ENCODE data around the gene FNTB. TPM values are rescaled to one million over a fixed set of nuclear protein-coding genes. Genes with fewer than 3 reads are reported as not detected.

Gene FNTB
- total RNA-seq, 2 donors from 2014 or later: 12.1 to 20.7 TPM

DNA sequence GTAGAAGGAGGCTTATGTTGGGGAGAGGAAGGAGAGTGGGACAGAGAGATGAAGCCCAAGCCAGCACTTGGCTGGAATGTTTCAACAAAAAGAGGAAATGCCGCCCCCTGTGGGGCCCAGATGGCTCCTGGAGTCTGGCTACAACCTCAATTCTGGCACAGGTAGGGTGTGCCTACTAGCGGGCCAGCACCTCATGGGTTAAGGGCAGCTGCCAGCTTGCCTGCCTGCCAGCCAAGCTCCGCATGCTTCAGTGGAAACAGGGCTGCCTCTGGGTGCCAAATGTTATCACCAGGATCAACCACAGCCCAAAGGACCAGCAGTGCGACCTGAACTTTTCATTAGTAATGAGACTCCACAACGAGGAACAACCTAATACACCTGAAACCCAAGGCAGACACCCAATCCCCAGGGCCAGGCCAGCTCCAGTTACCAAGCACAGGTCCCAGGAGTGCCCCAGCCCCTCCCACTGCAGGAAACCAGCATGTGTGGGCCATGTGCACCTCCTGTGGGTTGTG is 25.9 kb upstream of the FNTB start:
- H3K9me3 ChIP-seq: no peaks in the 10 kb centered on the region
- H3K27me3 ChIP-seq: no peaks in the 10 kb centered on the region
- H3K36me3 ChIP-seq: no peaks in the 10 kb centered on the region
- no peak overlapping the region for H3K27ac ChIP-seq
- intact Hi-C loops (cut with DNase I): no loop called here
- no peak overlapping the region for H3K4me3 ChIP-seq
- DNase-seq: no peak
- no peaks in the 10 kb centered on the region for H3K4me1 ChIP-seq
- TF ChIP-seq, protein P1, sequence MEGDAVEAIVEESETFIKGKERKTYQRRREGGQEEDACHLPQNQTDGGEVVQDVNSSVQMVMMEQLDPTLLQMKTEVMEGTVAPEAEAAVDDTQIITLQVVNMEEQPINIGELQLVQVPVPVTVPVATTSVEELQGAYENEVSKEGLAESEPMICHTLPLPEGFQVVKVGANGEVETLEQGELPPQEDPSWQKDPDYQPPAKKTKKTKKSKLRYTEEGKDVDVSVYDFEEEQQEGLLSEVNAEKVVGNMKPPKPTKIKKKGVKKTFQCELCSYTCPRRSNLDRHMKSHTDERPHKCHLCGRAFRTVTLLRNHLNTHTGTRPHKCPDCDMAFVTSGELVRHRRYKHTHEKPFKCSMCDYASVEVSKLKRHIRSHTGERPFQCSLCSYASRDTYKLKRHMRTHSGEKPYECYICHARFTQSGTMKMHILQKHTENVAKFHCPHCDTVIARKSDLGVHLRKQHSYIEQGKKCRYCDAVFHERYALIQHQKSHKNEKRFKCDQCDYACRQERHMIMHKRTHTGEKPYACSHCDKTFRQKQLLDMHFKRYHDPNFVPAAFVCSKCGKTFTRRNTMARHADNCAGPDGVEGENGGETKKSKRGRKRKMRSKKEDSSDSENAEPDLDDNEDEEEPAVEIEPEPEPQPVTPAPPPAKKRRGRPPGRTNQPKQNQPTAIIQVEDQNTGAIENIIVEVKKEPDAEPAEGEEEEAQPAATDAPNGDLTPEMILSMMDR (IDR thresholded peaks at IDR 0.05): no peak
- H3K9ac ChIP-seq (ENCODE audit: low read depth in 2 of 2, low read length in 2 of 2): no peak overlapping the region

DNA sequence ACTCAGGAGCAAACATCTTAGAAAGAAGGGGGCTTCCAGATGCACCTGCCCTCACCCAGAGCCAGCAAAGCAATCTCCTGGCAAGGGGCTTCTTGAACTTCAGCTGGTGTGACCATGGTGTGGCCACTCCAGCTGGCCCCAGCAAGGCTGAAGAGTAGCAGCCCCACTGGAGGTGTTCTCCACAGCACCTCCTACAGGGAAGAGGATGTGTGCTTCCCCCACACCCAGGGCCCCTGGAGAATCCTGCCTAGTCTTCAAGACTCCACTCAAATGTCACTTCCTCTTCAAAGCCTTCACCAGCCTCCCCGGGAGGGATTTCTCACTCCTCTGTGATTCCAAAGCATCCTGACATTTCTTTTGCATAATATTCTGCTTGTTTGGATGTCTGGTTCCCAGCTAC is 23.1 kb upstream of the FNTB start:
- H3K9ac ChIP-seq (ENCODE audit: low read depth in 2 of 2, low read length in 2 of 2): no peak overlapping the region
- TF ChIP-seq, protein P1 (IDR thresholded peaks at IDR 0.05): no peak
- no peak overlapping the region for H3K4me3 ChIP-seq

DNA sequence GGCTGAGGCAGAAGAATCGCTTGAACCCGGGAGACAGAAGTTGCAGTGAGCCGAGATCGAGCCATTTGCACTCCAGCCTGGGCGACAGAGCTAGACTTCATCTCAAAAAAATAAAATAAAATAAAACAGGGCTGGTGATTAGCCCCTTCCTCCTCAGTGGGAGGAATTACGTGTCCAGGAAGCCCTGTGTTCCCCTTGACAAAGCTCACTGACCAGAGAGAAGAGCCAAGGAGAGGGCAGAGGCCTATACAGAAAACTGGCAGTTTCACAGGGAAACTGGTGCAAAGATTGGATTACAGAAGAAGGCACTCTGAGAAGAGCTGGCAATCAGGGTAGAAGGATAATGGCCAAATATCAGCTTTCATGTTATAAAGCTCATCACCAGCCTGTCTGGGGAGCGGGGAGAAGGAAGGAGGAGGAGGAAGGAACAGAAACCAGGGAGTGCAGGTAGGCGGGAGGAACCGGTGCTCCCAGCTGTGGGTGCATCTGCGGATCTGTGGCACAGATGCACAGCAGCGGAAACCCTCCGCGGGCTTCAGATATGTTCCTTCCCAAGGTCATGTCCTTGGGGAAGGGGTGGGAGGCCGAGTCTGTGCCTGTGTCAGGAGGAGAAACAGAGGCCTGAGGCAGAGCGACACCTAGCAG is 21.2 kb upstream of the FNTB start:
- no peak overlapping the region for H3K9ac ChIP-seq (ENCODE audit: low read depth in 2 of 2, low read length in 2 of 2)
- TF ChIP-seq, protein P1 (IDR thresholded peaks at IDR 0.05): no peak
- no peaks in the 10 kb centered on the region for H3K36me3 ChIP-seq

More for the DNA sequence above, 23.1 kb upstream of the FNTB start:
- DNase-seq: no peak
- H3K27ac ChIP-seq: no peak overlapping the region
- H3K27me3 ChIP-seq: no peaks in the 10 kb centered on the region
- H3K9me3 ChIP-seq: no peaks in the 10 kb centered on the region
- intact Hi-C loops (cut with DNase I): no loop called here
- no peaks in the 10 kb centered on the region for H3K36me3 ChIP-seq
- no peaks in the 10 kb centered on the region for H3K4me1 ChIP-seq

DNA sequence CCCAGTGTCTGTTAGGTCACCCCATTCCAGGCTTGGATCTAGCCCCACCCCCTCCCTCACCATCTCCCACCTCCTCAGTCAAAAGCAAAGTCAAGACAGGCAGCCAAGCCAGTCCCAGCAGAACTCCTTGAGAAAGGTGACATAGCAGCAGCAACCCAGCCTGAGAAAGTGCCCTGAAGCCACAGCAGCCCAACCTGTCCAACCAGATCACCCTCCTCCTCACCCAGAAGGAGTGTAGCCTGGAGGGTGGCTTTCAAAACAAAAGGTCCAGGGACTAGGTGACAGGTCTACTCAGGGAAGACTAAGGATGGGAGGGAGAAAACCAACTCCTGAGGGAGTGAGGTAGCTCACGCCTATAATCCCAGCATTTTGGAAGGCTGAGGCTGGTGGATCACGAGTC is 19.7 kb upstream of the FNTB start:
- intact Hi-C loops (cut with DNase I): no loop called here
- Histone ChIP-seq H3K9ac (ENCODE audit: low read depth in 2 of 2, low read length in 2 of 2) (no peak overlapping the region), H3K9me3 (no peaks in the 10 kb centered on the region), H3K27me3 (no peaks in the 10 kb centered on the region), H3K27ac (no peak overlapping the region), H3K36me3 (no peaks in the 10 kb centered on the region), H3K4me3 (no peak overlapping the region), H3K4me1 (no peaks in the 10 kb centered on the region)
- TF ChIP-seq, protein P1 (IDR thresholded peaks at IDR 0.05): no peak
- no peak for DNase-seq

More for the DNA sequence above, 21.2 kb upstream of the FNTB start:
- no peaks in the 10 kb centered on the region for H3K27me3 ChIP-seq
- H3K27ac ChIP-seq: no peak overlapping the region
- no peaks in the 10 kb centered on the region for H3K9me3 ChIP-seq
- H3K4me3 ChIP-seq: no peak overlapping the region
- intact Hi-C loops (cut with DNase I): no loop called here
- DNase-seq: no peak
- H3K4me1 ChIP-seq: no peaks in the 10 kb centered on the region

DNA sequence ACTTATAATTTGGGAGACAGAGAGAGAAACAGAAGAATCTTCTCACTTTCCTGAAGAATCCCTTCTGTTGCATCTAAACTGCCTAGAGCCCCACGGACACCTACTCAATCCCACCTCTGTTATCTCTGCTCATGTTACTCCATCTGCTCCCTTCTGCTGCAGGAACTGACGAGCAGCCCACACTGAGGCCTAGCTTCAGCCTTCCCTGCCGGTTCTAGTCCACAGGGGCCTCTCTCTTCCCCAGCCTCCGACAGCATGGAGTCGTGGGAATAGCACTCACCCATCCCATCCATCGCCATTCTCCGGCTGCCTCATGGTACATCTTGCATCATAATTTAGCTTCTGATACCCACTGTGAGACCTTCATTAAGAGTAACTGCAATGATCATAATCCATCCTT is 18.5 kb upstream of the FNTB start:
- no peaks in the 10 kb centered on the region for H3K36me3 ChIP-seq
- H3K9ac ChIP-seq (ENCODE audit: low read depth in 2 of 2, low read length in 2 of 2): no peak overlapping the region
- TF ChIP-seq, protein P1 (IDR thresholded peaks at IDR 0.05): no peak
- no peak overlapping the region for H3K27ac ChIP-seq
- no peaks in the 10 kb centered on the region for H3K9me3 ChIP-seq
- H3K4me1 ChIP-seq: no peaks in the 10 kb centered on the region
- H3K4me3 ChIP-seq: no peak overlapping the region
- no peaks in the 10 kb centered on the region for H3K27me3 ChIP-seq
- intact Hi-C loops (cut with DNase I): no loop called here
- DNase-seq: no peak

Data from colonic mucosa (tissue), 4 donors.